WTC11 (cell line): ENCODE measurements around the gene TMEM238L. TPM values are rescaled to one million over a fixed set of nuclear protein-coding genes. Genes with fewer than 3 reads are reported as not detected.

ENCODE experiments used
- ATAC-seq: fragments of 200-7000 bp; cut with Tn5 transposase; 2 replicates; pipeline ENCODE4 v1.10.0; 2021; ENCODE audit warnings: mild to moderate bottlenecking, moderate library complexity
- CTCF ChIA-PET: fragments of 300-600 bp; sonication (Branson Sonifier 250); formaldehyde crosslinking; loops from one replicate; lab custom pipeline; 2021; ENCODE audit warnings: antibody characterized with exemption; lab: Charles Lee
- POLR2A ChIA-PET: fragments of 350-600 bp; sonication (Branson Sonifier 250); formaldehyde crosslinking; loops from one replicate; lab custom pipeline; 2021; ENCODE audit warnings: antibody characterized with exemption; lab: Charles Lee
- DNase-seq: peaks from one replicate; pipeline ENCODE4 v3.0.0; 2021; ENCODE audit warnings: low spot score
- H3K27ac Mint-ChIP-seq: 2 replicates; pipeline ENCODE4 v1.8.0; 2021; ENCODE audit warnings: mixed read lengths
- H3K27me3 Mint-ChIP-seq: 2 replicates; pipeline ENCODE4 v1.8.0; 2021; ENCODE audit warnings: low read depth, mild to moderate bottlenecking, moderate library complexity, mixed read lengths
- H3K36me3 Mint-ChIP-seq: 2 replicates; pipeline ENCODE4 v1.8.0; 2021; ENCODE audit warnings: mixed read lengths
- H3K4me1 Mint-ChIP-seq: 2 replicates; pipeline ENCODE4 v1.8.0; 2022; ENCODE audit warnings: mixed read lengths
- H3K4me3 Mint-ChIP-seq: 2 replicates; pipeline ENCODE4 v1.8.0; 2021; ENCODE audit warnings: mild to moderate bottlenecking, moderate library complexity, mixed read lengths
- H3K9me3 Mint-ChIP-seq: 2 replicates; pipeline ENCODE4 v1.8.0; 2021; ENCODE audit warnings: mixed read lengths
- AR ChIP-seq: fragments of 250-450 bp; sonication (Bioruptor Pico); IDR thresholded peaks from 2 replicates; pipeline ENCODE4 v1.9.0; 2021; ENCODE audit warnings: mild to moderate bottlenecking
- ATF6 ChIP-seq: sonication (generic); formaldehyde crosslinking; IDR thresholded peaks from 2 replicates; pipeline ENCODE4 v1.8.1; 2023; ENCODE audit warnings: mild to moderate bottlenecking, missing genetic modification reagents
- CTCF ChIP-seq: fragments of 200-600 bp; IDR thresholded peaks from 2 replicates; pipeline ENCODE4 v1.8.0; 2022; ENCODE audit warnings: antibody characterized with exemption
- IRF2 ChIP-seq: sonication (generic); formaldehyde crosslinking; IDR thresholded peaks from 2 replicates; pipeline ENCODE4 v1.8.0; 2022; ENCODE audit warnings: low read depth, missing genetic modification reagents, borderline replicate concordance
- MAX ChIP-seq: sonication (generic); formaldehyde crosslinking; IDR thresholded peaks from 2 replicates; pipeline ENCODE4 v1.8.0; 2022; ENCODE audit warnings: mild to moderate bottlenecking, missing genetic modification reagents
- PRRX2 ChIP-seq: fragments of 250-450 bp; sonication (Bioruptor Pico); IDR thresholded peaks from 2 replicates; pipeline ENCODE4 v1.8.0; 2021; ENCODE audit warnings: mild to moderate bottlenecking
- RORB ChIP-seq: fragments of 250-450 bp; sonication (Bioruptor Pico); IDR thresholded peaks from 2 replicates; pipeline ENCODE4 v1.9.0; 2021; ENCODE audit warnings: mild to moderate bottlenecking
- SMAD3 ChIP-seq: sonication (generic); formaldehyde crosslinking; IDR thresholded peaks from 2 replicates; pipeline ENCODE4 v1.8.0; 2022; ENCODE audit warnings: missing genetic modification reagents, mild to moderate bottlenecking, borderline replicate concordance
- TCF7 ChIP-seq: sonication (generic); formaldehyde crosslinking; IDR thresholded peaks from 2 replicates; pipeline ENCODE4 v1.8.0; 2022; ENCODE audit warnings: mild to moderate bottlenecking, low read depth, missing genetic modification reagents, moderate library complexity
- ZBTB43 ChIP-seq: sonication (generic); formaldehyde crosslinking; IDR thresholded peaks from 2 replicates; pipeline ENCODE4 v1.8.1; 2023; ENCODE audit warnings: mild to moderate bottlenecking, missing genetic modification reagents
- ZMAT4 ChIP-seq: fragments of 250-450 bp; sonication (Bioruptor Pico); IDR thresholded peaks from 2 replicates; pipeline ENCODE4 v1.9.0; 2021; ENCODE audit warnings: mild to moderate bottlenecking
- ZNF425 ChIP-seq: fragments of 250-450 bp; sonication (Bioruptor Pico); conservative IDR thresholded peaks from 2 replicates; pipeline ENCODE4 v1.9.0; 2021; ENCODE audit warnings: mild to moderate bottlenecking
- total RNA-seq: library from RNA; stranded (reverse); gene quantifications from 3 replicates; pipeline ENCODE4 v1.2.3, GENCODE V29; 2021

The TMEM238L gene
- total RNA-seq, 1 experiment from 2014 or later: not detected

GRCh38 chr17:10773391-10773790 is 30.5 kb downstream of the TMEM238L start (continued):
- TF ChIP-seq ZNF425 (CRISPR knock-in tag): no peak
- no peak for TF ChIP-seq PRRX2 (CRISPR knock-in tag)
- TF ChIP-seq CTCF: no peak
- TF ChIP-seq SMAD3: no peak

GRCh38 chr17:10772425-10773380 is 31.2 kb downstream of the TMEM238L start:
- Mint-ChIP-seq H3K36me3 (peaks cover 14% of the 10 kb centered on the region), H3K4me1 (peaks cover 13% of the 10 kb centered on the region; the same call in 1 of the 2 replicates), H3K4me3 (no peak overlapping the region), H3K27me3 (no peaks in the 10 kb centered on the region; the same call in 1 of the 2 replicates), H3K27ac (no peak overlapping the region)
- POLR2A ChIA-PET: interaction anchor here (0.8 kb wide), 1 partner anchor 70 kb away, joined by 5 read pairs; no protein-coding TSS in a partner anchor
- peak; percentile 89 for DNase-seq
- TF ChIP-seq CTCF (peak; percentile 94), TCF7 (no peak)
- TF ChIP-seq, all 79 proteins: peak for 1
- peak; percentile 76 for ATAC-seq
- CTCF ChIA-PET: interaction anchor here (0.5 to 3.4 kb wide), 31 partner anchors 8 to 126 kb away, joined by 3 to 84 read pairs (median 4); partner anchors contain the start of gene PIRT
- H3K9me3 Mint-ChIP-seq: peaks cover 14% of the 10 kb centered on the region

- no peak for TF ChIP-seq ZMAT4 (CRISPR knock-in tag)
- TF ChIP-seq ZBTB43: no peak
- TF ChIP-seq, all 79 proteins: peak for 0
- DNase-seq (no peak), ATAC-seq (no peak)
- Mint-ChIP-seq H3K4me3 (no peak overlapping the region), H3K27me3 (no peaks in the 10 kb centered on the region; the same call in 1 of the 2 replicates), H3K27ac (no peak overlapping the region), H3K4me1 (peaks cover 13% of the 10 kb centered on the region; the same call in 1 of the 2 replicates), H3K36me3 (peaks cover 13% of the 10 kb centered on the region), H3K9me3 (peaks cover 12% of the 10 kb centered on the region)
- ChIA-PET POLR2A (no interaction called here), CTCF (interaction anchor here (0.8 to 3.0 kb wide), 2 partner anchors 34 to 67 kb away, joined by 3 to 20 read pairs; partner anchors contain the start of gene PIRT)
These were observed 32.8 kb downstream of the TMEM238L start for GRCh38 chr17:10771148-10771547.

- Mint-ChIP-seq H3K4me3 (no peak overlapping the region), H3K9me3 (0 out of 2 replicates have a peak, but pooled peaks cover 3% of the 10 kb centered on the region), H3K27me3 (no peaks in the 10 kb centered on the region; the same call in 1 of the 2 replicates), H3K4me1 (peaks cover 13% of the 10 kb centered on the region; the same call in 1 of the 2 replicates), H3K36me3 (peaks cover 5% of the 10 kb centered on the region; the same call in 1 of the 2 replicates), H3K27ac (no peak overlapping the region)
- POLR2A ChIA-PET: no interaction called here
- no peak for ATAC-seq
- DNase-seq: no peak
- CTCF ChIA-PET: interaction anchor here (1.6 to 2.2 kb wide), 3 partner anchors 15 to 75 kb away, joined by 3 to 11 read pairs (median 4); no protein-coding TSS in a partner anchor
- no peak for TF ChIP-seq MAX (CRISPR knock-in tag)
- TF ChIP-seq RORB: no peak
- no peak for TF ChIP-seq IRF2
- no peak for TF ChIP-seq ATF6 (CRISPR knock-in tag)
- TF ChIP-seq AR: no peak
These were observed 34.1 kb downstream of the TMEM238L start for GRCh38 chr17:10769840-10770239.
